Activated effector memory CD4-positive, alpha-beta T cell treated with anti-CD3 and anti-CD28 coated beads, Interleukin-2, amount 50 U/mL, for 16 hours (primary cell): Measurements from ENCODE around the gene SRRD.

ENCODE experiments used
- DNase-seq: peaks from one replicate; pipeline ENCODE4 v3.0.0-alpha.2; 2020

The SRRD gene

DNA sequence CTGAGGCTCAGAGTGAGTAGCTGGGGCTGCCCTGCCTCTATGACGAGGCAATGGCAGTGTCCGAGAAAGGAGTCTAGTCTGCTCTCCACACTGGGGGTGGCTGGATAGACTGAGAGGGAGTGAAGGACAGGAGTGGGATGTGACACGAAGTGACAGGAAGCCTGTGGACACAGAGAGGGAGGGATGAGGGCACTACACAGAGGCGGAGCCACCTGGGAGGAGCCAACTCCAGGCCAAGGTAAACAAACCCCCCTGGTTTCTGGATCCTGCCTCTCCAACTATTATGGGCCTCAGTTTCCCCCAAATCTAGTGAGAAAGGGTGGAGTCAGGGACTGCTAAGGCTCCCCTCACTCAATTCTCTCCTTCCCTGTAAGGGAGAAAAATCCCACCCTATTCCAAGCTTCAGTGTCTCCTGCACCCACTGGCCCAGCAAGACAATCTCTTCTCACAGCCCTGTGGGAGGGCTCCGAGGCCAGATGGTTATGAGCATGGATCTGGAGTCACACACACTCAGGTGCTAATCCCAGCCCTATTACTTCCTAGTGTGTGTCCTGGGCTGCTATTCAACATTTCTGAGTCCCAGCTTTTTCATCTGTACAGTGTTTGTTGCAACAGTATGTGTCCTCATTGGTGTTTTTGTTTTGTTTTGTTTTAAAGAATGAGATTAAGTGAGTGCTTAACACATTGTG, 29.7 kb upstream of the SRRD start:
- DNase-seq, result no peak

DNA sequence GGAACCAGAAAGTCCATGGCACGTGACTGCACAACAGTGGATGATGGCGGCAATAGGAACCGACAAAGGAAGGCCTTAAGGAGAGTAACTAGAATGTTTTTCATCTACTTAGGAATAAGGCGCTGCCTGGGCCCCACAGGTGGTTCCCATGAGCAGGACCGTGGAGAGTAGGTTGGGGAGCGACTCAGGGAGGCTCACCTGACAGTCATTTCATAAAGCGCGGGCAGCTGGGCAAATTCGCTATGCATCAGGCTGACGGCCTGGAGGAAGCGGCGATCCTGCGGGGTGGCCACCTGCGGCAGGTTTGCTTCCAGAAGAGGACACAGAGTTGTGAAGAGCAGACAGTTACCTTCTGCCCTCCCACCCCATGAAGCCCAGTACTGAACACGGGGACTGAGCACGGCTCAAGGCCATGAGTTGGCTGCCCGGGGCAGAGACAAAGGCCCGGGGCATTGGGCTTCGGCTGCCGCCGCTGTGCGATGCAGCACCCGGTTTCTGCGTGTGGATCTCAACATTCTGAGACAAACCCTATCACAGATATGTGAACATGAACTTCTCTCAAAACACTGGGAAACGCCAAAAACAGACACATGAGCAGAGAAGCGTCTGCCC, 25.9 kb upstream of the SRRD start:
- no peak for DNase-seq

DNA sequence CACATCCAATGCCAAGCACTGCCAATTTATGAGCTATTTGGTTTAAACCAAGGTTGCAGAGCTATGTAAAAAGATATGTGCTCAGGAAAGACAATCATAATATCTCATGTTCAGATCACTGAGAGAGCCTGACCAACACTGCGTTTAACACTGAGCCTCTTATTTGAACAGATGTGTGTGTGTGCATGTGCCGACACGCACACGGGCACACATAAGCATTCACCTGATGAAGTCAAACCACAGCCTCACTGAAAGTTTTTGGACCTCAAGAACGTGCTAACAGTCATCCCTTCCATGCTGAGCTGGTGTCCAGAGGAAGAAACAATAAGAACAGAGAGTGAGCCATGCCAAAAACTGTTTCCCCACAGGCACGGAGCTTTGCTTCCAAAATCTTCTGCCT, 23.5 kb upstream of the SRRD start:
- DNase-seq, result no peak

DNA sequence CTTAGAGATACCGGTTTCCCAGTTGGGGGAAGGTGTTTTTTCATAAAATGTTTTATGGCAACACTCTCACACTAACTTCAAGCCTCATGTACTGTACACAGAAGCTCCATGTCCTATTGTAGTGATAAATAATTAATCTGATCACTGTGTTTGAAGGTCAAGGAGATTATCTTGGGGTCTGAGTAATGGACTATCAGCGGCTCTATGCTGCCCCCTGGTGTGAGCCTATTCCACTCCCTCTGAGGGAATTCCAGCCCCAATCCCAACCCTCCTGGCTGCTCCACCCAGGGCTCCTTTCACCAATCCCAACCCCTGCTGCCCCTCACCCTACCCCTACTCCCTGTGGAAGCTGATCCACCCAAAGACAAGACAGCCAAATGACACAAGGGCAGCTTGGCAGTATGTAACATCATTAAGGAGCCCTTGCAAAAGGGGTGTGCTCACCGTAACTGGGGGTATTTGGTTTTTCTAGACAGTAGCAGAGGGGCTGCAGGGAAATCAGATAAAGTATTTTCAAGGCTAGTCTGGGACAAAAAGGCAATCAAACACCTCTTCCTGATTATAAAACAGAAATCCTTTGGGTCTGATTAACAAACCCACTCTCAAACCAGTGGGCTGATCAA, 22.4 kb upstream of the SRRD start:
- DNase-seq, result peak; percentile 80

DNA sequence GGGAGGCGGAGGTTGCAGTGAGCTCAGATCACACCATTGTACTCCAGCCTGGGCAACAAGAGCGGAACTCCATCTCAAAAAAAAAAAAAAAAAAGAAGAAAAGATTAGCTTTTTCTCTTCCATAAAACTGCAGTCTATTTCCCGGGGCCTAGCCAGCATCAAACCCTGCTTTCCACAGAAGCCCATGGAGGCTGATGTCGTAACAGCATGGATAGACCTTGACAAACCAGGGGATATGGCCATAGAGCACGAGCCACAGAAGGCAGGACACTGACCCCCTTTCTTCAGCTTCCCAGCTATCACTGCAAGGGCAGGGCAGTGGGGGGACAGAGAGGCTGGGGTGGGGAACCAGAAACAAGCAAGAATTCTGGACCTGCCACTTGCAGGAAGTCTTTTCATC, 21.6 kb upstream of the SRRD start:
- DNase-seq, result no peak

DNA sequence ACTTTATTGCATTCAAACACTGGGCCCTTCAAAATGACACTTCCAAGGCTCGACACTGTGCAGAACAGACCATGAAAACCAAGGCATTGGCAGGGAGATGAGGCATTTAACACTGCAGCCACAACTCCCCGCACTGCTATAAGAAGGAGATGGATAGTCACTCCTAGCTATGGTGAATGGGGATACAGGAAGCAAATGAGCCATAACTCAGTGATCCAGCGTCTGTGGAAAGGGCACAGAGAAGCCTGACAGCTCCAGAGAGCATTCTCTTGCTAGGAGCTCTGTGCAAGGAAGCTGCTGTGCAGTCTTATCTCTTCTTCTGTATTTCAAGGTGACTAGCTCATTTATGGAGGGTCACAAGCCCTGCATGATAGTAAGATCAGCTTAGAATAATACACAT, 21.0 kb upstream of the SRRD start:
- no peak for DNase-seq

DNA sequence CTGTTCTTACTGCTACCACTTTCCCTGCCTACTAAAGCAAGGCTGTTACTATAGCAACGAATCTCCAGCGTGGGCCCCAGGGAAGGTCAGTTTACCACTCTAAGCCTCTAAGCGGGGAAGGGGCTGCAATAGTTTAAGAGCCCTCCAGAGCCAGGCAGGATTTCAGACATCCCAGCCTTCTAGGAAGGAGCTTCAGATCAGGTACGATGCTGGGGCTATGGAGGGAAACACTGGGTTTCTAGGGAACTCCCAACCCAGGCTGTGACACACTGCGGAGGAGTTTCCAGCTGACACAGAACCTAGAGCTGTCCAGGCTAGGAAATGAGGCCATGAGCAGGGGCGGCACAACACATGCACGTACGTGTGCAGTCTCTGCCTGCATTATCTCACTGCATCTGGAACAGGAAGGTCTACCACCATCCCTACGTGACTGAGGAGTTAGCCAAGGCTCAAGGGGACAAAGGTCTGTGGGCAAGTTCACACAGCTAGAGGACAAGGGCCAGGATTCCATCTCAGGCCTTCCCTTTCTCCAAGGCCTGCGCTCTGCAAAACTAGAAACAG, 20.5 kb upstream of the SRRD start:
- no peak for DNase-seq

DNA sequence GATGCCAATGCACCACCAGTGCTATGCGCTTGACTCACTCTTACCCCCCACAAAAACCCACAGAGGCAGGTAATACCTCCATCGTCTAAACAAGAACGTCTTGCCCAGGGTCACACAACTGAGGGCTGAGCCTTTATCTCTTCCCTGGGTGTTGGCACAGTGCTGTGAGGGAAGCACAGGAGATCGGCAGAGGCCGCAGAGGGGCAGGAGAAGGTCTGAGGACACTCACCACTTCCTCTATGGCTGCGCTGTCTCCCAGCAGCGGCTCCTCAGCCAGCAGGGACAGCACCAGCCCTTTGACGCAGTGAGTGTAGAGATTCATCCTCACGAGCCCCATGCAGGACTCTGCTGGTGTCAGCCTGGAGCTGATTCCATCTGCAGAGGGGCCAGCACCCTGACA, 20.0 kb upstream of the SRRD start:
- DNase-seq, result no peak

DNA sequence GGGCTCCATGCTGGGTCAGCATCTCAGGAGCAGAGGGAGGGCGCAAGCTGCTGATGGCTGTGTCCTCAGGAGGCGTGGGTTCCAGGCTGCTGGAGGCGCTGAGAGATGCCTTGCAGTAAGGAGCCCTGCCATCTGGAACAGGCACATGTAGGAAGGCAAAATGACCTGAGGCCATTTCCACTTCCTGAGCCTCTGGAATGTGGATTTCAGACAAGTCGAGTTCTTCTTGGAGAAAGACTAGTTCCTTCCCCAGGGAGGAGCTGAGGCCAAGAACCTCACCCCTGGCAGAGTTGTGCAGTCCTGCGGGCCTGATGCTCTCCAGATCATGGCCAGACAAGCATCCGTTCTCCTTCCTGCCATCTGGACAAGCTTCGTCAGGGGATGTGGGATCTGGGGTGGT, 19.4 kb upstream of the SRRD start:
- DNase-seq, result no peak

DNA sequence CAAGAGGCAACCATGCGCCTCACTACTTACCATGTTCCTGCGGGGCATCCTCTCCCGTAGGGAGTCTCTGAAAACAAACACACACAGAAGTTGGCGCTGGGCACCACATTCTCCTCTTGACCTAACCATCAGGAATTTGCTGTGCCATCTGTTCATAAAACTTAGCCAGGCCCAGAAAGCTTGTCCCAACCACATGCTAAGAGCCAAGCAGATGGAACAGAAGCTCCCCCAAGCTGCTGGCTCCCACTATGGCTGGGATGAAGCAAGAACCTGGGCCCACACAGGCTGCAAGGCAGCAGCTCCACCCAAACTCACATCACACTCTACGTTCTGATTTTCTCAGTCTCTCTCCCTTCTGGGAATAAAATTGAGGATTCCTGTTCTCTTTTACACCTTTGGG, 17.5 kb upstream of the SRRD start:
- no peak for DNase-seq

DNA sequence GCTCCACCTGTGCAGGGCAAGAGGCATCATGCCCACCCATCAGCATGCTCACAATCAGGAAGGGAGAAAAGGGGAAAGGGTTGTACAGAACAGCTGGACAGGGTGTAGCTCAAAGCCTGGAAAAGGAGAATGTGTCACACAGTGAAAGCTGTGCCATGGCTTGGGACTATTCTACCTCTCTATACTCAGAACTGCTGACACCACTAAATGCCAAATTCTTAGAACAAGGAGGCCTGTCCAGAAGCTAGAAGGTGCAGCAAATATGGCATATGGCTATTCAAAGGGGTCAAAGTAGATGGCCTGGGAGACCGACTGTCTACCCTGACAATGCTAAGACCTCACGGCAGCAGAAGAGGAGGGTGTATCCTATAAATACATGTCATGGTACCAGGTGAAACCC, 12.9 kb upstream of the SRRD start:
- DNase-seq, result no peak

DNA sequence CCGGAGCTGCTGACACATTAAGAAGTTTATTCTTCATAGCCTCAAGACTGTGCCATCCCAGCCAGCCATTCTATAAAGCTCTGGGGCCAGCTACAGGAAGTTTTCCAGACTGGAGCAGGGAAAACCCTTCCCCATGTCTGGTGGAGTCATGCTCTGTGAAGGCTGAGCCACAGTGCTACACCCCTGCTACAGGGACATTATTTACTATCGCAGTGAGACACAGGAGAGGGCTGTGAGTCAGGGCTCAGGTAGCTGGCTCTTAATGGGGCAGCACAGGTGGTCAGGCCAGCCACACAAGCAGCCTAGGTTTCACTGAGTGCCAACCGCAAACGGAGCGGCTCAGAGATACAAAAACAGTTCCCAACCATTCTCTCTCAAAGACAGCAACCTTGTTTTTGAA, 12.2 kb upstream of the SRRD start:
- no peak for DNase-seq

DNA sequence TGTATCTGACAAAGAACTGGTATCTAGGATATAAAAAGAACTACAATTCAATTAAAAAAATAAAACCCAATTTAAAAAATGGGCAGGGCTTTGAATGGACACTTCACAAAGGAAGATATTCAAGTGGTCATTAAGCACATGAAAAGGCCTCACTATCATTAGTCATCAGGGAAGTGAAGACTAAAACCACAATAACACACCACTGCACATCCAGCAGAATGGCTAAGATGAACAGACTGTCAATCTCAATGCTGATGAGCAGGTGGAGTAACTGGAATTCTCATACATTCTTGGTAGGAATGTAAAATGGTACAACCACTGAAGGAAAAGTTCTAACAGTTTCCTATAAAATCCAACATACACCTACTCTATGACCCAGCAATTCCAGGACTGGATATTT, 9.0 kb upstream of the SRRD start:
- DNase-seq, result no peak

DNA sequence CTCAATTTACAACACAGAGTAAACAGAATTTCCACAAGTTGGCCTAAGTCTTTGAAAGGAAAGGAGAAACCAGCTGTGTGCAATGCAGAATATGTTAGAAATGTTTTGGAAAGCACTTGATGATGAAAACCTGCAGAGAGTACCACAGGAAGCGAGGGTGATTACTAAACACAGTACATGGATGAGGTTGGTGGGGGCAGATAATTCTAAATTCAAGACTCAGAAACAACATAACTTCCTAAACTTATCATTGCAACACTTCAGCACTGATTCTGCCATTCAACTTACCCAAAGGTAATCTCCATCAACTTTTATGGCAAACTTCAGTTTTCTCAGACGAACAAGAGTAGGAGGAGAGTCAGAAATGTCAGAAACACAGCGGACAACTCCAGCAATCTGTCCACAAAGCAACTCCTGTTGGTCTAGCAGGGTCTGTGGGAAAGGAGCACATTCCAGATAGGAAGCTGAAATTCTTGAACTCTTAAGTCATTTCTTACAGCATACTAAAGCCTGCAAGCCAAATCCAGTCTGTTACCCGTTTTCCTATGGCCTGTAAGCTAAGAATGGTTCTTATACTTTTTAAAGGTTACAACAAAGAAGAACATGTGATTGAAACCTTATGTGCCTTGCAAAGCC, 6.9 kb upstream of the SRRD start:
- DNase-seq, result no peak

DNA sequence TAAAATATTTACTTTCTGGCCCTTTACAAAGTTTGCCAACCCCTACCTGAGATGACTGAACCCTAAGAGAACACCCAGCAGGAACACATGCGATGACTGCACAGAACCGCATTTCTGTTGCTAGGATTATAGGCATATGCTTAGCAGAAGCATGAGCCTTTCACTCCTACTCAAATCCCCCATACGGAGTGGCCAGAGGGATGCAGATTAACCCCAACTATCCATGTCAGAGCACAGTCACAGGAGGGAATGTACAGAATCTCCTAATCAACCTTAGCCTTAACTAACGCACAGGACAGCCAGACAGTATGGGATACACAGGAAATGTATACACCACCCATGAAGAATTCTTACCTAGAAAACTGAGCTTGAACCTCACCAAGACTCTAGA, 6.3 kb upstream of the SRRD start:
- no peak for DNase-seq

DNA sequence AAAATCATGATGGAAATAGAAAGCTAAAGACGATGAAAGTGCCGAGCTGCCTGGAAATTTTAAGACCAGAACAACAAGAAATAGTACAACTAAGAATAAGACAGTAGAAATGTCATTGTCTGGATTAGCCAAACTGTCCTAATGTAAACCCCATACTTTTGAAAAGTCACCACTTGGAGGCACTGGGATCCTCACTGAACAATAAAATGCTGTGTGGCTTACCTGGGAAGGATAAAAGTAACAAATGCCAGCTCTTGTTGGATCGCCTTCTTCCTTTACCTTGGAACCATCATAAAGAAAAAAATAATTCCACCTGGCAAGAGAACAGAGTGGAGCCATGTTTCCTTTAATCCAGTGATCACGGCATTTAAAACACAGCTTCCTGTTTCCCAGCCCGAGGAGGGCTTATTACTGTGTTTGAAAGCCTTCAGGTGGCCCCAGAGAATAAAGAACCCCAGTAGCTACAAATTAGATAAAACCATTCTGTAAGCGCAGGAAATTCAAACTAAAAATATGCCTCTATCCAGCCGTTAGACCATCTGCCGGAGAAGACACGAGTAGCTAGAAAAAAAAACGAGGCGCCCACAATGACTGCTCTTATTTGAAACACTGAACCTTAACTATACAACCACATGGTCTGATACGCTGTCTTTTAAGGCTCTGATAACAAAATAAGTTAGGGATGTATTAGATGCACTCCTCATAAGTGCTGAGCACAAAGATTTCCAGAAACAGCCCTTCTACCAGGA, 4.5 kb upstream of the SRRD start:
- DNase-seq, result no peak

DNA sequence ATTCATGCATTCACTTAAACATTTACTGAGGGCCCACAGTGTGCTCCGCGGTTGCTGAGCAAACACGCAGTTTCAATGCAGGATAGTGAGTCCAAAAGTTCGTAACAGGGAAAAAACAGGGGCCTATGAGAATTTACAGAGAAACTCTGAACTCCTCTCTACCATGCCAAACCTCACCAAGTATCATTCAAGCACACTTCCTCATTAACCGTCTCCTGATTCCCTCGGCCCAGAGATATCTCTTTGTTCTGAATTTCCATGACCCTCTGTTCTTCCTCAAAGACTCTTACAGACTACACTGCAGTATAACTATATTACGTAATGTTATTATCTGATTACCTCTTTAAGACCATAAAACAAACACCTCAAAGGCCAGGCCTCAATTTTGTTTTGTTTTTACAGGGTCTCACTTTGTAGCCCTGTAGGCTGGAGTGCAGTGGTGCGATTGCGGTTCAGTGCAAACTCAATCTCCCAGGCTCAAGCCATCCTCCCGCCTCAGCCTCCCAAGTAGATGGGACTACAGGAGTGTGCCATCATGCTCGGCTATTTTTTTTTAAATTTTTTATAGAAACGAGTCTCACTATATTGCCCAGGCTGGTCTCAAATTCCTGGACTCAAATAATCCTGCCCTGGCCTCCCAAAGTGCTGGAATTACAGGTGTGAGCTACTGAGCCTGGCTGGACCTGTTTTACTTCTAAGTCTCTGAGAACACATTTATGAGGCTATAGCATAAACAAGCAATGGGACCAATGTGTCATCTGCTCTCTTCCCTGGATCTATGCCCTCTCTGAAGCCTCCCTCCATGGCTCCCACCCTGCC, 3.7 kb upstream of the SRRD start:
- no peak for DNase-seq

DNA sequence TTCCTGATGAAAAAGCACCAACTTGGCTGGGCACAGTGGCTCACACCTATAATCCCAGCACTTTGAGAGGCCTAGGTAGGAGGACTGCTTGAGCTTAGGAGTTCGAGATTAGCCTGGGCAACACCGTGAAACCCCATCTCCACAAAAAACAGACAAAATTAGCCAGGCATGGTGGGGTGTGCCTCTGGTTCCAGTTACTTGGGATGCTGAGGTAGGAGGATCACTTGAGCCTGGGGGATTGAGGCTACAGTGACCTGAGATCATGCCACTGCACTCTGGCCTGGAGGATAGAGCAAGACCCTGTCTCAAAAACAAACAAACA, 3.1 kb upstream of the SRRD start:
- DNase-seq, result no peak

DNA sequence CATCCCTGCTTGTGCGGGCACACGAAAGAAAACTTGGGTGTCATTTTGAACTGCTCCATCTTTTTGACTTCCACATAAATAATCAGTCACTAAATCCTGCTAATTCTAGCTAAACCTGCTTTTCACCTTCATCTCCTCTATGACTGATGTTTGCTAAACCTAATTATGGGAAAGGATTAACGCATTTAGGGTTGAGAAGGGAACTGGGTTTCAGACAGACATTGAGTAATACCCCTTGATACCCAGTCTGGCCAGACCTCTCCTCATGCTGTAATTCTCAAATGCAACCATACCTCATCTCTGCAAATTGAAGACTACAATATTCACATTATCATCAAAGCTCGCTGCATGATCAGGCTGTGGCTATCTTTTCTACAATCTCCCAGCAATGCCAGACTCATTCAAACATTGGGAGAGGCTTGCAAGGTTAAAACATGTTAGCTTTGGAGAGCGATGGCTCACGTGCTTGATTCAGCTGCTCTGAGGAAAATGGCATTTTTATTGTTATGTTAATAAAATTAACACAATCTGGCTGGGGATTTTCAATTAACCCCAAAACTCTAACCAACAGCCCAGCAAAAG, 2.5 kb upstream of the SRRD start:
- DNase-seq, result no peak

DNA sequence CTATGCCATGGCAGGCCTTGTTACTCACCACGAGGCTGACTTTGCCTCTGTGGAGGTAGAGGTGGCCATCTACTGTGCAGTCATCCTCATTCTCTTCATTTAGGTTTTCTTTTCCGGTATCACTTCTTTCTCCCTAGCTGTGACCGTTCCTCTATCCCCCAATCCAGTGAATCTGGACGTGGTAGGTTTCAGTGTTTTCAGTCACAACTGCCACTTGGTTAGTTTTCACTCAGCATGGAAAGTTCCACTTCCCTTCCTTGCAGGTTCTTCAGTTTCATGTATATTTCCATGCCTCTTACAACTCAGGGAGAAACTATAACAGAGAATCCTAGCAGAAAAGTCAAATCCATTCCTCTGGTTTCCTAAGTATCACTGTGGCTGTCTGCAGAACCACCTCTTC, 2.0 kb upstream of the SRRD start:
- DNase-seq, result no peak

DNA sequence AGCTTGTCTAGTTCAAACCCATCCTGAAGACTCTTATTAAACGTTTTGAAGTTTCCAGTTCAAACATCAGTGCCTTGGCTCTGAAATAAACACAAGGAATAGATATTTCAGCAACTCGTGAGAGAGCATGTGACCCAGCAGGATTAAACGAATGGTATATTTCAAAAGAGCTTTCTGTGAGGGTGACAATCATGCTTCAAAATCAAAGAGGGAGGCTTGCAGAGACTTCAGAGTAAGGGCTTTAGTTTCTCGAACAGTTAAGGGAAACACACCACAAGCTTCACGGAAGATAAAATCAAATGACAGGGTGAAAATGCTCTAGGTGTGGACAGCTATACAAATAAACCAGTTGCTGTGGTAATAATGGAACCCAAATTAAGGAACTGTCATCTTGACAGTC, 1.5 kb upstream of the SRRD start:
- no peak for DNase-seq

DNA sequence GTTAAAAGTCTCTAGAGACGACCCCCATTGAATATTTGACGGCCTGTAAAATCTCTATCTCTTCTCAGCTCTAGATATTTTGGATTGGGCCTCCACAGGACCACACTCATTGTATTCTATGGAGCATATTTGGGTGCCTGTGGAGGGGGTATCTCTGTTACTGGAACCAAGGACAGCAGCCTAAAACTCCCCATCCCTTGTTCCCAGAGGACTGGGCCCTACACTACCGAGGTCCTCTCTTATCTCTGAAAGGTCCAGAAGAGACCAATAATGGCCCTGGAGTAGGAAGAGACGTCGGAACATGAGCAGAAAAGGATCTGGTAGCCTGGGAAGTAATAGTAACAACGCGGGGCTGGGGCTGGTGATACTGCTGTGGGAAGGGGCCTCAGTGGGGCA, 636 bp upstream of the SRRD start:
- no peak for DNase-seq
